ENCODE measurements around the gene FOSB. TPM values are rescaled to one million over a fixed set of nuclear protein-coding genes. Genes with fewer than 3 reads are reported as not detected.

FOSB gene
- total and polyA plus RNA-seq, 9 of the 15 experiments (the other 6 are each of a cell fraction or from before 2014, with no cell fraction given), result 0.11 to 2.7 (median 0.73) TPM

GRCh38 chr19:45496349-45496953 lies 28.7 kb downstream of the FOSB start (continued):
- TF ChIP-seq ETV6 (IDR thresholded peaks at IDR 0.05; ENCODE audit: borderline replicate concordance in 1 of 2, low read depth in 2 of 2, low read length in 1 of 2) (no peak), ETV6 (CRISPR knock-in tag; IDR thresholded peaks at IDR 0.05; ENCODE audit: borderline replicate concordance) (peak; percentile 75; the same call in 1 of the 2 replicates), ZNF224 (CRISPR knock-in tag; IDR thresholded peaks at IDR 0.05) (0 out of 2 replicates have a peak, but pooled peaks have one; percentile 34), CHD1 (IDR thresholded peaks at IDR 0.05; ENCODE audit: low read length) (peak; percentile 49), ZNF239 (CRISPR knock-in tag; IDR thresholded peaks at IDR 0.05) (no peak), SNRNP70 (optimal IDR thresholded peaks at IDR 0.05; ENCODE audit: low read depth, low read length) (no peak), PRMT5 (CRISPR knock-in tag; IDR thresholded peaks at IDR 0.05) (peak; percentile 92), FOXP1 (CRISPR knock-in tag; IDR thresholded peaks at IDR 0.05) (peak; percentile 77), MAX (CRISPR knock-in tag; IDR thresholded peaks at IDR 0.05) (peak; percentile 73), PML (IDR thresholded peaks at IDR 0.05; ENCODE audit: low read length) (no peak), GATAD2B (IDR thresholded peaks at IDR 0.05; ENCODE audit: borderline replicate concordance) (0 out of 2 replicates have a peak, but pooled peaks have one; percentile 49), CREM (IDR thresholded peaks at IDR 0.05; ENCODE audit: low read depth) (peak; percentile 78), RCOR1 (IDR thresholded peaks at IDR 0.05; ENCODE audit: borderline replicate concordance in 1 of 2, low read depth in 2 of 2, low read length in 2 of 2) (peak in 1 of 2 experiments; percentile 62; a peak in 1 of 4 replicates), ZBTB1 (CRISPR knock-in tag; IDR thresholded peaks at IDR 0.05; ENCODE audit: borderline replicate concordance, low read depth) (peak; percentile 76), IRF9 (tag; IDR thresholded peaks at IDR 0.05) (no peak)
